Epithelial cell of esophagus (primary cell): ENCODE results near the gene DISP2.

Experiments used
- DNase-seq: peaks from one replicate; pipeline ENCODE4 v3.0.0; 2010; ENCODE audit warnings: low read depth
- H3K4me3 ChIP-seq: 2 replicates; pipeline ENCODE4 v1.5.1; 2011; ENCODE audit warnings: mild to moderate bottlenecking, low read length, control low read depth
- TF ChIP-seq, protein P1 (sequence below): IDR thresholded peaks from 2 replicates; pipeline ENCODE4 v1.5.1; 2011; ENCODE audit warnings: low read depth, mild to moderate bottlenecking, low read length, control low read depth, inconsistent platforms; ENCODE audit not compliant: insufficient read depth; ENCODE audit errors: missing control alignments

Gene DISP2

DNA sequence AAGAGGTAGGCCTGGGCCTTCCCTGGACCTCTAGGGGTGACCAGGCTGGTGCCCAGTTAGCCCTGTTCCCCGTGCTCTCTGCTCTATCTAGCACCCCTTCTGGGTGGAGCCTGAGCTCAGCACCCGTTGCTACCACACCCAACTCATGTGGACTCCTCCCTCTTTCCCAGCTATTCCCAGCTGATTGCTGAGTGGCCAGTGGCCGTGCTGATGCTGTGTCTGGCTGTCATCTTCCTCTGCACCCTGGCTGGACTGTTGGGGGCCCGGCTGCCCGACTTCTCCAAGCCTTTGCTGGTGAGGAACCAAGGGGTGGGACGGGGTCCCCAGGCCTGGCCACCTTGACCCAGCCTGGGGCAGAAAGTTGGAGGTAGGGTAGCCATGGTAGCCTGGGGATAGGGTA is 6.2 kb downstream of the DISP2 start:
- no peak for DNase-seq
- no peak overlapping the region for H3K4me3 ChIP-seq
- TF ChIP-seq, protein P1, sequence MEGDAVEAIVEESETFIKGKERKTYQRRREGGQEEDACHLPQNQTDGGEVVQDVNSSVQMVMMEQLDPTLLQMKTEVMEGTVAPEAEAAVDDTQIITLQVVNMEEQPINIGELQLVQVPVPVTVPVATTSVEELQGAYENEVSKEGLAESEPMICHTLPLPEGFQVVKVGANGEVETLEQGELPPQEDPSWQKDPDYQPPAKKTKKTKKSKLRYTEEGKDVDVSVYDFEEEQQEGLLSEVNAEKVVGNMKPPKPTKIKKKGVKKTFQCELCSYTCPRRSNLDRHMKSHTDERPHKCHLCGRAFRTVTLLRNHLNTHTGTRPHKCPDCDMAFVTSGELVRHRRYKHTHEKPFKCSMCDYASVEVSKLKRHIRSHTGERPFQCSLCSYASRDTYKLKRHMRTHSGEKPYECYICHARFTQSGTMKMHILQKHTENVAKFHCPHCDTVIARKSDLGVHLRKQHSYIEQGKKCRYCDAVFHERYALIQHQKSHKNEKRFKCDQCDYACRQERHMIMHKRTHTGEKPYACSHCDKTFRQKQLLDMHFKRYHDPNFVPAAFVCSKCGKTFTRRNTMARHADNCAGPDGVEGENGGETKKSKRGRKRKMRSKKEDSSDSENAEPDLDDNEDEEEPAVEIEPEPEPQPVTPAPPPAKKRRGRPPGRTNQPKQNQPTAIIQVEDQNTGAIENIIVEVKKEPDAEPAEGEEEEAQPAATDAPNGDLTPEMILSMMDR: no peak

DNA sequence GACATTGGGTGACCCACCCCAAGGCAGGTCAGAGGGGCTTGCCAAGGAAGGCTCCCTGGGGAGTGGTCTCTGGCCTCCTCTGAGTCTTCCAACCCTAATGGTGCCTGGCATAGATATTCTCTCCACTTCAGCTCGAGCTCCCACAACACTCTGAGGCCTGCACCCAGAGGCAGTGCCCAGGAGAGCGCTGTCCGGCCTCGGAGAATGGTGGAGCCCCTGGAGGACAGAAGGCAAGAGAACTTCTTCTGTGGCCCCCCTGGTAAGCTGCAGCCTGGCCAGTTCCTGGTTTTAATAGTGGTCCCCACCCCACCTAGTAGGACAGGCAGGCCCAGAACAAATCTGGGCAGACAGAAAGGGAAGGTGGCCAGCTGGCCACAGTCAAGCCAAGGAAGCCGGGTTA is 7.0 kb downstream of the DISP2 start:
- DNase-seq: no peak
- TF ChIP-seq, protein P1: no peak

DNA sequence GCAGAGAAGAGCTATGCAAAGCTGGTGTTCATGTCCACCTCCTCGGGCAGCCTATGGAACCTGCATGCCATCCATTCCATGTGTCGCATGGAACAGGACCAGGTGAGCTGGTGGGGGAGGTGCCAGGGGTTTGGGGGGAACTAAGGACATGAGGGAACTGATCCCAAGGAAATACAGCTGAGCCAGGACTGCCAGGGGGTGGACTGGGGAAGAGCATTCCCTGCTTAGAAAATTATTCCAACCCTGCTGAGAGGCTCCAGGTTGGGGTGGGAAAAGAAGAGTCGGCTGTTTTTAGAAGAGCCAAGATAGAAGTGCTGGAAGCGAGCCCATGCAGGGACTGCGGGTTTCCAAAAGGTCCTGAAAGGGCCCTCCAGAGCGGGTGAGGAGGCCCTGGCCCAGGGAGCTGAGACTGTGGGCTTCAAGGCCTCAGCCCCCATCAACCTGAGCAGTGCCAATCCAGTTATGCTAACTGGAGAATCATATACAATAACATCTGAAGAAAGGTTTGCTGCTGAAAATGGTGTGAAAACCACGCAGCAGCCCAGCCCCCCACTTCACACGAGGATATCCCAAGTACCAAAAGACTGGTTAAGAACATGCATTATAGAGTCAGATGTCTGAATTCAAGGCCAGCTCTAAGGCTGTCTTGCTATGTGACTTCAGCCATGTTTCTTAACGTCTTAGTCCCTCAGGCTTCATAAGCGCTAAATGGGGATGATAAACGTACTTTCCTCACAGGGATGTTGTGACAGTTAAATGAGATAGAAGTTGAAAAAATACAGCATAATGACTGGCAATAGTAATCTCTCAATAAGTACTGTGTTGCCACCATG is 7.8 kb downstream of the DISP2 start:
- TF ChIP-seq, protein P1: no peak
- H3K4me3 ChIP-seq: no peak overlapping the region
- DNase-seq: no peak

More for the DNA sequence above, 7.0 kb downstream of the DISP2 start:
- no peak overlapping the region for H3K4me3 ChIP-seq

DNA sequence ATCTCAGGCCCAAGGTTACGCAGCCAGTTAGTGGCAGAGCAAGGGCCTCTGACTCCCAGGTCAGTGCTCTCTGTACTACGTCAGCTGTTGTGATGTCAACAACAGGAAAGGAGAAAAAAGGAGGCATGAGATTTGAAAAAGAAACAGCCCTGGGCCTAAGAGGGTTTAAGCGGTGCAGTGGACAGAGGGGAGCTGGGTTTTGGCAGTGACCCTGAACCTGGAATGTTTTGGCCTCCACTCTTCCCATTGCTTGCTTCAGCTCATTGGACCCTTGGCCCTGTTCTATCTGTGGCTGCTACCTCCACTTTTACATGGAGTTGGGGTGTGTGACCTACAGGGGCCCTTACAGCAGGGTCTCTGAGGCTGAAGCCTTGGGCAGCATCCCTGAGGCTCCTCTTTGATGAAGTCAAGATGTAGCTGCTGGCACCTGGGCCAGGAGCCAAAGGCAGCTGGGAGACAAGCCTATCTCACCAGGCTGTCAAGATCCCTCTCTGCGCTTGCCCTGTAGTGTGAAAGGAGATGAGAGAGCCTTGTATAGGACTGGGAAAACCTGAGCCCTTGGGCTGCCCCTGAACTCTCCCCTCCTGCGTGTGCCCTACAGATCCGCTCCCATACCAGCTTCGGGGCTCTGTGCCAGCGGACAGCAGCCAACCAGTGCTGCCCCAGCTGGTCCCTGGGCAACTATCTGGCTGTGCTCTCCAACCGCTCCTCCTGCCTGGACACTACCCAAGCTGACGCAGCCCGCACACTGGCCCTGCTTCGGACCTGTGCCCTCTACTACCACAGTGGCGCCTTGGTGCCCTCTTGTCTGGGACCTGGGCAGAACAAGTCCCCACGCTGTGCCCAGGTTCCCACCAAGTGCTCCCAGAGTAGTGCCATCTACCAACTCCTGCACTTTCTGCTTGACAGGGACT is 8.7 kb downstream of the DISP2 start:
- no peak overlapping the region for H3K4me3 ChIP-seq
- TF ChIP-seq, protein P1: no peak
- no peak for DNase-seq

DNA sequence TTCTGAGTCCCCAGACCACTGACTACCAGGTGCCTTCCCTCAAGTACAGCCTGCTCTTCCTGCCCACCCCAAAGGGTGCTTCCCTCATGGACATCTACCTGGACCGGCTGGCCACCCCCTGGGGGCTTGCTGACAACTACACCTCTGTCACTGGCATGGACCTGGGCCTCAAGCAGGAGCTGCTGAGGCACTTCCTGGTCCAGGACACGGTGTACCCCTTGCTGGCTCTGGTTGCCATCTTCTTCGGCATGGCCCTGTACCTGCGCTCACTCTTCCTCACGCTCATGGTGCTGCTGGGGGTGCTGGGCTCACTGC is 9.3 kb downstream of the DISP2 start:
- no peak overlapping the region for H3K4me3 ChIP-seq

DNA sequence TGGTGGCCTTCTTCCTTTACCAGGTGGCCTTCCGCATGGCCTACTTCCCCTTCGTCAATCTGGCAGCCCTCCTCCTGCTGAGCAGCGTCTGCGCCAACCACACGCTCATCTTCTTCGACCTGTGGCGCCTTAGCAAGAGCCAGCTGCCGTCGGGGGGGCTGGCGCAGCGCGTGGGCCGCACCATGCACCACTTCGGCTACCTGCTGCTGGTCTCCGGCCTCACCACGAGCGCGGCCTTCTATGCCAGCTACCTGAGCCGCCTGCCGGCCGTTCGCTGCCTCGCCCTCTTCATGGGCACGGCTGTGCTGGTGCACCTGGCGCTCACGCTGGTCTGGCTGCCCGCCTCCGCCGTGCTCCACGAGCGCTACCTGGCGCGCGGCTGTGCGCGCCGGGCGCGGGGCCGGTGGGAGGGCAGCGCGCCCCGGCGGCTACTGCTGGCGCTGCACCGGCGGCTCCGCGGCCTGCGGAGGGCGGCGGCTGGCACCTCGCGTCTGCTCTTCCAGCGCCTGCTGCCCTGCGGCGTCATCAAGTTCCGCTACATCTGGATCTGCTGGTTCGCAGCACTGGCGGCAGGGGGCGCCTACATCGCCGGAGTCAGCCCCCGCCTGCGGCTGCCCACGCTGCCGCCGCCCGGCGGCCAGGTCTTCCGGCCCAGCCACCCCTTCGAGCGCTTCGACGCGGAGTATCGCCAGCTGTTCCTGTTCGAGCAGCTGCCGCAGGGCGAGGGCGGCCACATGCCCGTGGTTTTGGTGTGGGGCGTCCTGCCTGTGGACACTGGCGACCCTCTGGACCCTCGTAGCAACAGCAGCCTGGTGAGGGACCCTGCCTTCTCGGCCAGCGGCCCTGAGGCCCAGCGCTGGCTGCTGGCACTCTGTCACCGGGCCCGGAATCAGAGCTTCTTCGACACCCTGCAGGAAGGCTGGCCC is 9.9 kb downstream of the DISP2 start:
- H3K4me3 ChIP-seq: no peak overlapping the region
- peak; percentile 92 for DNase-seq
- TF ChIP-seq, protein P1: peak; percentile 39

More for the DNA sequence above, 9.3 kb downstream of the DISP2 start:
- no peak for DNase-seq
- TF ChIP-seq, protein P1: no peak
